Astrocyte of the cerebellum (primary cell): ENCODE results near the gene ROR2.

ENCODE experiments used
- DNase-seq: peaks from one replicate; pipeline ENCODE4 v3.0.0-alpha.2; 2011; ENCODE audit warnings: low read depth
- H3K4me3 ChIP-seq: 2 replicates; pipeline ENCODE4 v1.5.1; 2011; ENCODE audit warnings: mild to moderate bottlenecking, low read depth, low read length, moderate library complexity
- in situ Hi-C: cut with HindIII; loops from 2 replicates; pipeline ENCODE4 v1.10.0; 2017; ENCODE audit warnings: low sequenced_read_pairs
- TF ChIP-seq, protein P1 (sequence below): IDR thresholded peaks from 2 replicates; pipeline ENCODE4 v1.5.1; 2012; ENCODE audit warnings: low read length, low read depth, moderate library complexity, mild to moderate bottlenecking; ENCODE audit errors: missing control alignments

The ROR2 gene

GRCh38 chr9:91884696-91885687 lies 65.0 kb downstream of the ROR2 start:
- TF ChIP-seq, protein P1, sequence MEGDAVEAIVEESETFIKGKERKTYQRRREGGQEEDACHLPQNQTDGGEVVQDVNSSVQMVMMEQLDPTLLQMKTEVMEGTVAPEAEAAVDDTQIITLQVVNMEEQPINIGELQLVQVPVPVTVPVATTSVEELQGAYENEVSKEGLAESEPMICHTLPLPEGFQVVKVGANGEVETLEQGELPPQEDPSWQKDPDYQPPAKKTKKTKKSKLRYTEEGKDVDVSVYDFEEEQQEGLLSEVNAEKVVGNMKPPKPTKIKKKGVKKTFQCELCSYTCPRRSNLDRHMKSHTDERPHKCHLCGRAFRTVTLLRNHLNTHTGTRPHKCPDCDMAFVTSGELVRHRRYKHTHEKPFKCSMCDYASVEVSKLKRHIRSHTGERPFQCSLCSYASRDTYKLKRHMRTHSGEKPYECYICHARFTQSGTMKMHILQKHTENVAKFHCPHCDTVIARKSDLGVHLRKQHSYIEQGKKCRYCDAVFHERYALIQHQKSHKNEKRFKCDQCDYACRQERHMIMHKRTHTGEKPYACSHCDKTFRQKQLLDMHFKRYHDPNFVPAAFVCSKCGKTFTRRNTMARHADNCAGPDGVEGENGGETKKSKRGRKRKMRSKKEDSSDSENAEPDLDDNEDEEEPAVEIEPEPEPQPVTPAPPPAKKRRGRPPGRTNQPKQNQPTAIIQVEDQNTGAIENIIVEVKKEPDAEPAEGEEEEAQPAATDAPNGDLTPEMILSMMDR: no peak

DNA sequence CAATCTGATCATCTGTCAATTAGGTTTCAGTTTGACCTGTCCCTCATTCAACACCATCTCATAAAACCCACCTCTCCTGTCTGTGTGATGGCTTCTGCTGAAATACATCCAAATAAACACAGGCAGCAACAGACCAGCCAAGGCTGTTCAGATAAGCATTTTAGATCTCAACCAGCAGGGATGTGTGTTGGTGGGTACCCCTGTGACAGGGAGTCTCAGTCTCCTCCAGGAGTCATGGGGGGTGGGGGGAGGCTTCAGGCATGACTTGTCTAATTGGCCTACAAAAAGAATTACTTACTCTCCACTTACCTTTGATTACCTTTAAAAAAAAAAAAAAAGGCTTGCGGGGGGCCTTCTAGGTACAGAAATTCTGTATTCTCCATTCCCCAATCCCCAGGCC lies 65.9 kb downstream of the ROR2 start:
- no peak overlapping the region for H3K4me3 ChIP-seq
- in situ Hi-C loops: no loop called here
- DNase-seq: no peak
- TF ChIP-seq, protein P1: no peak

More at GRCh38 chr9:91884696-91885687, 65.0 kb downstream of the ROR2 start:
- no peak overlapping the region for H3K4me3 ChIP-seq
- in situ Hi-C loops: no loop called here
- no peak for DNase-seq

GRCh38 chr9:91883503-91883902 lies 66.5 kb downstream of the ROR2 start:
- no peak for DNase-seq
- H3K4me3 ChIP-seq: no peak overlapping the region
- in situ Hi-C loops: no loop called here
- TF ChIP-seq, protein P1: no peak

DNA sequence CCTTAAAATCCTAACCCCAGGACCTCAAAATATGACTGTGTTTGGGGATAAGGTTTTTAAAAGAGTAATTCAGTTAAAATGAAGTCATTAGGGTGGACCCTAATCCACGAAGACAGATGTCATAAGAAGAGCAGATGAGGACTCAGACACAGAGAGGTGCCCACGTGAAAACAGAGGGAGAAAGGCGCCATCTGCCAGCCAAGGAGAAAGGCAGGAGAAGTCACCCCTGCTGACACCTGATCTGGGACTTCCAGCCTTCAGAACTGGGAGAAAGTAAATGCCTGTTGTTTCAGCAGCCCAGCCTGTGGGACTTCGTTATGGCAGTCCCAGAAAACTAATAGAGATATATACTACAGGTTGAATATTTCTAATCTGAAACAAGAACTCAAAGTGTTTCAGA lies 67.4 kb downstream of the ROR2 start:
- TF ChIP-seq, protein P1: no peak
- in situ Hi-C loops: no loop called here
- no peak for DNase-seq
- no peak overlapping the region for H3K4me3 ChIP-seq

GRCh38 chr9:91880378-91880972 lies 69.6 kb downstream of the ROR2 start:
- no peak overlapping the region for H3K4me3 ChIP-seq
- no peak for DNase-seq
- in situ Hi-C loops: no loop called here
- TF ChIP-seq, protein P1: no peak

DNA sequence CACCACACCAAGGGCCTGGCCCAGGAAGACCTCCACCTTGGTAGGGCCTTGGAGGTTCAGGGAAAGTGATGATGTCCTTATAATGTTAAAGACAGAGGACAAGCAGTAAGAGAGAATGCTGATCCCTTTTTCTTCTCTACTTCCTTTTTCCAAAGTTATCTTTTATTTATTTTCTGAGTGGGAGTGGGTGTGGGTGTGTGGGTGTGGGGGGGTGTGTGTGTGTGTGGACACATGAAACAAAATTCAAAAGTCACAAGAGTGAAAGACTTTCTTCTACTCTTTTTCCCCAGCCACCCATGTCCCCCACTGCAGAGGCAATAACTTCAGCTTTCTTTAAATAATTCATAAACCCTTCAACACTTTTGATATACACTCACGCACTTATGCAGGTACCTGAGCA lies 70.8 kb downstream of the ROR2 start:
- TF ChIP-seq, protein P1: no peak
- in situ Hi-C loops: no loop called here
- DNase-seq: no peak
- no peak overlapping the region for H3K4me3 ChIP-seq
